GM18520 (cell line): ENCODE measurements around the gene SLC25A19.

ENCODE experiments used
- ATAC-seq: cut with Tn5 transposase; IDR thresholded peaks from one replicate; pipeline ENCODE4 v1.9.1; 2021; ENCODE audit not compliant: unreplicated experiment

Gene SLC25A19

DNA sequence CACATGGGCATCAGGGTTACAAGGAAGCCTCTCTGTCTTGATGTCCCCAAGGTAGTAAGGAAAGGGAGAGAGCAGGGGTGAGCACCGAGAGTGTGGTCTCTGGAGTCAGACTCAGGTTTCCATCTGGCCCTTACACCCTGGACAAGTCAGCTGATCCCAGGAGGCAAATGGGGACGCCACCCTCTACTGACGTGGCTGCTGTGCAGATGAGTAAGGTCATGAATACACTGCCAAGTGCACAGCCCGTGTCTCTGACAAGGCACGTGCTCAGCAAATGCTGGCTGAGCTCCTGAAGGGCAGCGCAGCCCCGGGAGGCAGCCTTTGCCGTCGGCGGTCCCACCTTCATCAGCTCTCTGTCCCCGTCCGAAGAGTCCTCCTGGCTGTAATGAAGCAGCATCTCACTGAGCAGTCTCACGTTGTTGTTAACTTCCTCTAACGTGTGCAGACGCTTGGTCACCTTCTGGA lies 47.2 kb downstream of the SLC25A19 start:
- ATAC-seq = no peak

DNA sequence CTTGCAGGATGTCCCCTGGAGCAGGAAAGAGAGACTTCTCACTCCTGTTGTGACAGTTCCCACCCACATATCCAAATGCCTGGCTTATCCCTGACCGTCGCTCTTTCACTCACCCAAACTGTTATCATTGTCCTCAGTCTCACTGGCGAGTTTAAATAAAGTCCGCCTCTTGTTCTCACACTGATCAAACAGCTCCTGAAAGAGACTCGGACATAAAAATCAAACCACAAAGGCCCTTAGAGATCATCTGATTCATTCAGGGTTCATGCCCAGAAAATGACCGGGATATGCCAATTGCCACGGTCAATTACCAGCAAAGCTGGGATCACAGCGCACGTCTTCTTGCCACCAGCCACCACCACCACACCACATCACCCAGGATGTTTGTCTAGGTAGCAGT lies 47.7 kb downstream of the SLC25A19 start:
- ATAC-seq = no peak

DNA sequence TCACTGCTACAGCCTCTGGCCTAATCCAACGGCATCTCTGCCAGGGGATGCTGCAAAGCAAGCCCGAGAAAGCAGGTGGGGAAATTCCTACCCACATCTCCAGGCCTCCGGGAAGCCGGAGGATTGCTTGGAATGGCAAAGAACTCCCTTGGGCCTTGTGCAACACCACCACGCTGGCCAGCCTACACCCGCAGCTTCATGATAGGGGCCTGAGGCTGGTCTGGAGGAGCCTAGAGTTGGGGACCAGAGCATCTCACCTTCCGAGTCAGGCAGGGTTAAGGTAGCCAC lies 48.1 kb downstream of the SLC25A19 start:
- ATAC-seq = no peak

DNA sequence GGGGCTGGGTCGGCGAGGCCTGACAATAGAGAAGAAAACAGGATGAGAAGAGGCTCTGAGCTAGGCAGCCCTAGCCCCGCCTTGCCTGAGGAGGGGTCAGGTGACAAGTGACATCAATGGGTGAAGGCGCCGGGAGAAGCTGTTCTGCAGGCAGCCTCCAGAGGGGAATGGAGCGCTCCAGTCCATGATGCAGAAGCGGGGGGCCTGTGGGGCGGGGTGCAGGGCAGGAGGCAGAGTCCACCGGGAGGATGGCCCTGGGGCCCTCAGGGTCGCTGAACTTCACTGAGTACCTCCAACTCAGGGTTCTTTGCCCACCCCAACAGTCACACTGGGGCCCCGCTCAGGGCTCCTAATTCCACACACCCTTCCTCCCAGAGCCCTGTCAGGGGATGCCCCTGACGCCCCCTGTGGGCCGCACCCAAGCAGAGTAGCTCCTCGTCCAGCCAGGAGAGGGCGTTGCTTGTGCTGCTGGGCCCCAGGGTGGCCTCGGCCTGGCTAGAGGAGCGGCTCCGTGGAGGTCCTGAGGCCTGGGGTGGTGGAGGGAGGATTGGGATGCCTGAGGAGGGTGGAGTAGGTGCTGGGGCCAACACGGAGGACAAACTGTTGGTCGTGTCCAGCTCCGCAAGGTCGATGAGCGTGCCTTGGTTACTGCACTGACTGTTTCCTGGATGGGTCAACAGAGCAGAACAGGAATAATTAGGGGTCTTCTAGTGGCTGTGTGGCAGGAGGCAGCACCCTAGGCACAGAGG lies 48.7 kb downstream of the SLC25A19 start:
- no peak for ATAC-seq

DNA sequence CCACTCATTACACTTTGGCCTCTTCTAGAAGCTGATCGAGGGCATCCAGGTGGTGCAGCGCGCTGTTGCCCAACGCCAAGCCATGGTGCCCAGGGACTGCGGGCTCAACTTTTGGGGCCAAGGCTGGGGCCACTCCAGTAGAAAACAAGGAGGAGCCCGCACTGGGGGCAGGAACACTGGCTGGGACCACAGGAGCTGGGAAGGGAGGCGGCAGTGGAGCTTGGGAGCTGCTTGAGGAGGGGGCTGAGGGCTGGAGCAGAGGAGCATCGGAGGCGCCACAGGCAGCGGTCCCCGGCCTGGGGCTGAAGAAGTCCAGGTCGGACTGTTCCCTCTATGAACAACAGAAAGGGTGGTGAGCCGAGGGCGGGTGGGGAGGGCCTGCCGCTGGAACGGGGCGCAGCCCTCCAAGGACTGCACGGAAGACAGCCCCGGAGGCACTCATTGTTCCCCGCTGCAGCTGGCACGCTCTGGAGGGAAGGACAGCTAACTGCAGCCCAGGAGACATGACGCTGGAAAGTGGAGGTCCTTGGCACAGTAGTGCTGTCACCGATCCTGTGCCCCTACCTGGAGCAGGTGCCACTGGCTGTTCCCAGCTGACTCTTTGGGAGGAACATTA lies 49.3 kb downstream of the SLC25A19 start:
- no peak for ATAC-seq

DNA sequence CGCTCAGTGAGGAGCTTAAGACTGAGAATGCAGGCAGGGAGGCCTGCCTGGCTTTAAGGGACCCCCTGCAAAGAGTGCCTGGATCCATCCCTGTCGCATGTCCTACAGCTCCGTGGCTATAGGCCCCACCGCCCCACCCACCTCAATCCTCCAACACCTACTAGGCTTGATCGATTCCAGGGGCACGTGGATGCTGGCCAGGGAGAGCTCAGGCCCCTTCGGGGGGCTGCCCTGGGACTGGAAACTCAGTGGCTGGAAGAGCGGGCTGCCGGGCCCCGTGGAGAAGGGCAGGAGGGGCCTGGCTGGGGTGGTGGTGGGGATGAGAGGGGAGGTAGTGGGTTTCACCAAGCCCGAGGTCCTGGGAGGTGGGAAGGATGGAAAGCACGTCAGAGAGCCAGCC lies 50.0 kb downstream of the SLC25A19 start:
- ATAC-seq = no peak

DNA sequence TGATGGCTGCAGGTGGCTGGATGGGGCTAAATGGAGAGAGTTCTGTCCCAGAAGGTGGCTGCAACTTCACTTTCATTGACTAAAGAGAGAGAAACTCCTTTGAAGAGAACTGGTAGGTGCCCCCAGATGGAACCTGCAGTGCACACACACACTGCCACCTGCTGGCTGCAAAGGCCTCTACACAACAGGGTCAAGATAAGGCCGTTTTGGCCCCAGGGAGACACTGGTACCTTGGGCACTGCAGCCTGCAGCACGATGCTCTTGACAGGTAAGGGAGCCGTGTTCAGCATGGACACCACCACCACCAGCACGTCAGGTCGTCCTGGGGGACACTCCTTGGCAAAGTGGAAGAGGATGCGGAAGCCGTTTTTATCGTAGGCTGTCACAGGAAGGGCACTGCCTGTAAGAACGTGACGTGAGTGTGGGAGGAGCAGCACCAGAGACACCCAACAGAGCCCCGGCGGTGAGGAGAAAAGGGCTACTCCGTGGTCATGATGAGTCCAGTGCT lies 50.5 kb downstream of the SLC25A19 start:
- no peak for ATAC-seq

DNA sequence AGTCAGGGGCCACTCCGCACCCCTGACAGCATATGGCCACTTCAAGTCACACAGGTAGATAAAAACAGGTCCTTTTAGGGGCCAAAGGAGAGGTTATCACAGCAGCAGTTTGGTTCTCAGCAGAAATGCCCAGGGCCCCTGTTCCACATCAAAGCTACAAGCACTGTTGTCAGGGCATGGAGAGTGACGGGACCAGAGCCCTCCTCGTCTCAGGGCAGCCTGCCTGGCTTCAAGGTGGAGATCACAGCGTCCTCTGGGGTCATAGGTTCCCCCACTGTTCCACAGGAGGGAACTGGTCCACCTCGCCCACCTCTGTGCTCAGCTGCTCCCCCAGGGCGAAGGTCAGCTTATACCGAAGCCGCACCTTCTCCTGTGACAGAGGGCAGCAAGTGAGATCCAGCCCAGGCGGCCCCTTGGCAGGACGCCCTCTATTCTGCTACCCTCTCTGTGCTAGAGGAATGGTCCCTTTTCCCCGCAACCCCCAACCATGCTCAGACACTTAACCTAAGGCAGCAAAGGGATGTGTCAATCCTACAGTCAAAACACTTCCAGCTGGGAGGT lies 51.1 kb downstream of the SLC25A19 start:
- no peak for ATAC-seq

DNA sequence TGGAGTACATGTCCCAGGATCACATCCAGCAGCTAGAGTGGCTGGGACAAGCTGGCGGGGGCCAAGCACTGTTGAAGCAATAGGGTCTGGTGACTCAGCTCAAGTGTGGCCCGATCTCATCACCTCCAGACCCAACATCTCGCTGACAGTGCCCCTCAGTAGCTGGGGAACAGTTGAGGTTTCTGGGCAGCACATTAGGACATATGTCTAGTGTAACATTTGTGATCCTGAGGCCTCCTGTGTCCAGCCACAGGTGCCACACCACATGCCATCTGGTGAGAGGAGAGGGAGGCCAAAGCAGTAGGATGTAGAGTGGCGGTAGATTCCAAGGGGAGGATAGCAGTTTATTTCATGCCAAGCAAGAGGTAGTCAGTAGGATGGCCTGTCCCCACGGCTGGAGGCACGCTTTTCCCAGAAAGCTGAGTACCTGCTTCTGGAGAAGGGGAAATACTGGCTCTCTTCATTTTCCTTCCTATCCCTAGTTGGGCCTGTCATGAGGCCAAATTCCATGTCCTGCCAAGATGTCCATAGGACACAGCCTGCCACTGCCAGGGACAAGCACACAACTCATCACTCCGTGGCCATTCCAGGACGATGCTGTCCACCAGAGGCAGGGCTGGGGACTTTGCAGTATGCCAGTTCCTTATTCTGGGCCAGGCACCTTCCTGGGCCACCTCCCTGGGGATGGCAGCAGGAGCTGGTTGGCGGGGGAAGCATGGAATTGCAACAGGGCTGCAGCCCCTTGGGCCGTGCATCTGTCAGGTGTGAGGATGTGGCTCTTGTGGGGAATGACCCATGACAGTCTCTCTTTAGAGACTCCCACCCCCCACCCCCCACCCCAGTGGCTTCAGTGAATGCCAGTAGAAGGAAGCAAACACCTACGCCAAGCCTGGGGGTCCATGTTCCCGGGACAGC lies 51.9 kb downstream of the SLC25A19 start:
- ATAC-seq = no peak

DNA sequence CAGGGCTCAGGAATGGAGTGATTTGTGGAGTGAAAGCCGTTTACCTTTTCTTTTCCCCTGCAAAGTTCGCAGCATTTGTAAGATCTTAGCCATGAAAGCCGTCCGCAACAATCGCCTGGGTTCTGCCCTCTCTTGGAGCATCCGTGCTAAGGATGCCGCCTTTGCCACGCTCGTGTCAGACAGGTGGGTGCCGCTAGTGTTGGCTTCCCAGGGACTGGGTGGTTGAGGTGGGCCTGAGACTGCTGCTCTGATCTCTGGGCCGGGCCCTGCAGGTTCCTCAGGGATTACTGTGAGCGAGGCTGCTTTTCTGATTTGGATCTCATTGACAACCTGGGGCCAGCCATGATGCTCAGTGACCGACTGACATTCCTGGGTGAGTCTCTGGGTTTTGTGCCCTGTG lies 56.4 kb downstream of the SLC25A19 start:
- ATAC-seq = no peak

DNA sequence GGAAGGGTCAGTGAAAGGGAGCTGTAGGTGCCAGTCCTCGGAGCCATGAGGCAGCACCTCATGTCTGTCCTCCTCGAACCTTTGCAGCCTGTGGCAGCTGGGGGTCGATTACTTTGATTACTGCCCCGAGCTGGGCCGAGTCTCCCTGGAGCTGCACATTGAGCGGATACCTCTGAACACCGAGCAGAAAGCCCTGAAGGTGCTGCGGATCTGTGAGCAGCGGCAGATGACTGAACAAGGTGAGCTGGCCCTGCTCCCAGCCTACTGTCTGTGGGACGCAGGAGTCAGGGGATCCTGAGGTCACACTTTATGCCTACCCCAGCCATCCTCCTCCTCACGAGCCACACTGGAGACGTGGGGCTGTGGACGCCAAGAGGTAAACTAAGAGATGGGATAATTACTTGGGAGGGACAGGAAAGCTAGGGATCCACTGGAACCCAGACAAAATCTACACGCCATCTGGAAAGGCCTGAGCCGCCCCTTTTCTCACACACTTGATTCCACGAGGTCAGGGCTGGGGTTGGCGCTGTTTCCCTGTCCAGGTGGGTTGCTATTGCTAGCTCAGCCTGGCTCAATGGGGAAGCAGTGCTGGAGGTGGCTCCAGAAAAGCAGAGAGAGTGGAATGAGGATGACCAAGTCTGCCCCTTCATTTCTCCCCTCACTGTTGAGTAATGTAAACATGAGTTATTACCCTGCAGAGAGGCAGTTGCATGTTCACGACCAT lies 57.3 kb downstream of the SLC25A19 start:
- ATAC-seq = no peak

DNA sequence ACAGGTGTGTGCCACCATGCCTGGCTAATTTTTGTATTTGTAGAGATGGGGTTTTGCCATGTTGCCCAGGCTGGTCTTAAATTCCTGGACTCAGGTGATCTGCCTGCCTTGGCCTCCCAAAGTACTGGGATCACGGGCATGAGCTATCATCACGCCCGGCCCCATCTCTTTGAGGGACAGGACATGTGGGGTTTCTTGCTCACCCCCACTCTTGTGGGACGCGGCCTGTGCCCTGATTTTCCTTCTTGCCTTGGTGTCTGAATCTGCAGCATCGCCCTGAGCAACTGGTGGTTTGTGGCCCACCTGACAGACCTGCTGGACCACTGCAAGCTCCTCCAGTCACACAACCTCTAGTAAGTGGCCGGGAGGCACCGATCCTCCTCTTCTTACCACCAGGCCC lies 58.2 kb downstream of the SLC25A19 start:
- ATAC-seq = no peak

DNA sequence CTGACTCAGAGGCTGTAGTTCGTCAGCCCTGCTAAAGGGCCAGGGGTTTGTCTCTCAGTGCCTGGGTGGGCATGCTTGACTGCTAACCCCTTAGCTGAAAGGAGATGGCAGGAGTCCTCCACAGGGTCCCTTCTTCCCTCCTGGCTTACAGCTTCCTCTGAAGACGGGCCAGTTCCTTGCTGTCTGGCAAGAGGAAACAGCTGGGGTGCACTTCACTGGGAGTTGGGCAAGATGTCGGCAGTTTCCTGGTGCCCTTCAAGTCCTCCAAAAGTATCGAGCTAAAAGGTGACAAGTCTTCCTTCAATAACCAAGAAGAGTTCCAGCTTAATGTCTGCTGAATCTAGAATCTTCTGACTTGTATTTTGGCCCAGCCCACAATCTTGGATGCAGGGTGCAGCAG lies 60.4 kb downstream of the SLC25A19 start:
- no peak for ATAC-seq

DNA sequence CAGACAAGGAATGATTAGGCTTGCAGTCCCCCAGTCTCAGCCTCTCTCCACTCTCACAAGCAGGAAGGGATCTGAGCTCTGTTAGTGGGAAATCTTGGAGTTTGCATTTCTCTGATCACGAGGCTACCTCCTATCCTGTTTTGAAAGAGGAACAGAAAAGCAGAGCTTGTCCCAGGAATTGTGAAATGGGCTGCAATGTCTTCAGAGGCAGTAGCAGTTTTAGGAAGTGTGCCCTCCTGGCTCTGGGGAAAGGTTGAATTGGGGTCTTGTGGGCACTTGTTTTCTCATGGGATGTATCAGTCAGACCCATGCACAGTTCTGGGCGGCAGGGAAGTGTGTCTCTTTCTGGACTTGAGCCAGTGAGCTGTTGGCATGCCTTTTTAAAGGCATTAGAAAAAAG lies 60.9 kb downstream of the SLC25A19 start:
- ATAC-seq = no peak

DNA sequence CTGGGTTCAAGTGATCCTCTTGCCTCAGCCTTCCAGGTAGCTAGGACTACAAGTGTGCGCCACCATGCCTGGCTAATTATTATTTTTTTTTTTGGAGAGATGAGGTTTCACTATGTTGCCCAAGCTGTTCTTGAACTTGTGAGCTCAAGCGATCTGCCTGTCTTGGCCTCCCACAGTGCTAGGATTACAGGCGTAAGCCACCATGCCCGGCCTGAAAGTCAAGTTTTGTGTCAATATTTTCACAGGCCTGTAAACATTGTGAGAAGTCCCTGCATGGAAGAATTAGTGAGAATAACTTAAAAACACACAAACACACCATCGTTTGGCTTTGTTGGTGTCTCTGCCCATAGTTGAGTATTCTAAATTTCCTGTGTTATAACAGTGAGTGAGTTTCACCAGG lies 61.5 kb downstream of the SLC25A19 start:
- ATAC-seq = no peak

DNA sequence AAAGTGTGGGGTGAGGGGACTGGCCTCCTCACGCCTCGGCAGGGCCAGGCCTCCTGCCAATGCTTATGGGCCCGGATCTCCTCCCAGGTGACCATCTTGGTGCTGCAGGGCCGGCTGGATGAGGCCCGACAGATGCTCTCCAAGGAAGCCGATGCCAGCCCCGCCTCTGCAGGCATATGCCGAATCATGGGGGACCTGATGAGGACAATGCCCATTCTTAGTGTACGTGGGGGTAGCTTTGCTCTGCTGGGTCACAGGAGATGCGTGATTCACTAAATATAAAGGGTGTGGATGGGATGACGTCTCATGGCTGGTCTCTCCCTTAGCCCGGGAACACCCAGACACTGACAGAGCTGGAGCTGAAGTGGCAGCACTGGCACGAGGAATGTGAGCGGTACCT lies 64.2 kb downstream of the SLC25A19 start:
- no peak for ATAC-seq
